GM19351 (cell line): ENCODE data around the gene NNAT.

ENCODE experiments used
- ATAC-seq: cut with Tn5 transposase; IDR thresholded peaks from one replicate; pipeline ENCODE4 v1.9.1; 2021; ENCODE audit warnings: mild to moderate bottlenecking, moderate library complexity; ENCODE audit not compliant: unreplicated experiment

NNAT gene

DNA sequence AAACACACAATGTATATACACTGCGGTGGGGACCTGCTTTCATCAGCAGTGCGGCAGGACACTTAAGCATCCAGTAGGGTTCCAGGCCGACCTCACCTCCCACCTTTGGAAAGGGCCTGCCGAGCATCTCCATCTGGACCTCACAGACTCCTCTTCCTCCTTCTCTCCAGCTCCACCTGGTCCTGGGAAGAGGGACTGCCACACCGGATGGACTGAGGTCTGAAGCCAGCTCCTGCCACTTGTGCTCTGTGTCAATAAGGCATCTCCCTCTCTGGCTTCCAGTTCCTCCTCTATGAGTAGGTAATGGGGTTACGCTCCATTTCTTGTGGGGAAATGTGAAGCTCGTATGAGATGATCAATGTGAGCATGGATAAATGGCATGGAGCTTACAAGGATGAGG lies 19.1 kb upstream of the NNAT start:
- no peak for ATAC-seq

DNA sequence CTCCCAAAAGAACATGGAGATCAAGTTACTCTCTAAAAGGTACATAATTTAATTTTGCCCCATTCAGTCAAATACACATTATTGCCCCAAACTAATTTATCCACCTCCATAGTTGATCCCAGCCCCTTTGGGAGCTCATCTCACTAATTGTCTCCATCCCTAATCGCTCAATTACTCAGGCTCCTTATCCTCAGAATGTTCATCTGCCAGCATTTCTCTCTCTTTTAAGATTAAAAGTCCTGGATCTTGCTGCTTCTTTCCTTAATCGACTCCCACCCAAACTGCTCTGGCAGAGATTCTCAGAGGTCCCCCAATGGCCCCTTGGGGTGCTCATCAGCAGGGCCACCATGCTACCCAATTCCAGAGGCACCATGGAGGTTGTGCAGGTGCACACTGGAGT lies 18.4 kb upstream of the NNAT start:
- ATAC-seq: no peak

DNA sequence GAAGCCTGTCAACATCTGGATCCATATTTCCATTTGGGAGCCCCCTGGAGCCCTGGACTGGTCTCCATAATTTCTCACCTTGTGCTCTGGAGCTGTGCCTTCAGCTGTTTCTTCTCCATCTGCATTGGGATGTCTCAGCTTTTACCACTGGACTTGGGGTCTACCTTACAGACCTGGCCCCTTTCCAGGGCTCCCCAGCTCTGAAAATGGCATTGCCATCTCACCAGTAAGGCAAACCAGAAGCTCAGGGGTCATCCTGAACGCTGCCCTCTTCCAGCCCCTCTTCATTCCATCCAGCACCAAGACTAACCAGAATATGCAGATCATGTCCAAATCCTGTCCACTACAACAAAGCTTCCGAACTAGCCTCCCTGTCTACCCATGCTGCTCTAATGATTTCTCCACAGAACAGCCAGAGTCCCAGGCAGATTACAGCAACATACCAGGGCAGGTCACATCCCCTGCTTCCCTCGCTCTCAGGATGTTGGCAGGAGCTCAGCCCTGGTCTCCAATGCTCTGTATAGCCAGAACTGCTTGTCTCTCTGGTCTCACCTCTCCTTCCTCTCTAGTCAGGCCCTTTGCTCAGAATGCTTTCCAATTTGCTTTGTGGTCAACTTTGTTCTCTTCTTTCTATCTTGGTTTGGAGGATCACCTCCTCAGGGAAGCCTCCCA lies 17.7 kb upstream of the NNAT start:
- no peak for ATAC-seq

DNA sequence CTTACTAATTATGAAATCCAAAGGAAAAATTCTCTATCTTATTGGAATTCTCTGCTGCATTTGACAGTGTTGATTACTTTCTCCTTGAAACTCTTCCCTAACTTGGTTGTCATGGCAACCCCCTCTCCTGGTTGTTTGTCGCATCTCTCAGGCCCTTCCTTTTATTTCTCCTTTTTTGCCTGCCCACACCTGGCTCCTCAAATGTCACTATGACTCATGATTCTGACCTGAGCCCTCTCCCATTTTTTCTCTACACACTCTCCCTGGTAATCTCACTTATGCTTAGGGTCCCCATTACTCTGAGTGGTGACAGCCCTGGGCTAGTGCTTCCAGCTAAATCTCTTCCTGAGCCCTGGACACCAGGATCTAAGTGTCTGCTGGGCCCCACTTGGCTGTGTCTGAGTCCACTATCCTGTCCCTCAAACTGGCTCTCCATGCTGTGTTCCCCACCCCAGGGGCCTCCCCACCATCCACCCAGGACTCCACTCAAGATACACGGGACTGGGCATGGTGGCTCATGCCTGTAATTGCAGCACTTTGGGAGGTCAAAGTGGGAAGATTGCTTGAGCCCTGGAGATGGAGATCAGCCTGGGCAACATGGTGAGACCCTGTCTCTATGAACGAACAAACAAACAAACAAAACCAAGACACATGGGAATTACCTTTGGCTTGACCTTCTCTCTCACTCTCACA lies 16.5 kb upstream of the NNAT start:
- no peak for ATAC-seq

DNA sequence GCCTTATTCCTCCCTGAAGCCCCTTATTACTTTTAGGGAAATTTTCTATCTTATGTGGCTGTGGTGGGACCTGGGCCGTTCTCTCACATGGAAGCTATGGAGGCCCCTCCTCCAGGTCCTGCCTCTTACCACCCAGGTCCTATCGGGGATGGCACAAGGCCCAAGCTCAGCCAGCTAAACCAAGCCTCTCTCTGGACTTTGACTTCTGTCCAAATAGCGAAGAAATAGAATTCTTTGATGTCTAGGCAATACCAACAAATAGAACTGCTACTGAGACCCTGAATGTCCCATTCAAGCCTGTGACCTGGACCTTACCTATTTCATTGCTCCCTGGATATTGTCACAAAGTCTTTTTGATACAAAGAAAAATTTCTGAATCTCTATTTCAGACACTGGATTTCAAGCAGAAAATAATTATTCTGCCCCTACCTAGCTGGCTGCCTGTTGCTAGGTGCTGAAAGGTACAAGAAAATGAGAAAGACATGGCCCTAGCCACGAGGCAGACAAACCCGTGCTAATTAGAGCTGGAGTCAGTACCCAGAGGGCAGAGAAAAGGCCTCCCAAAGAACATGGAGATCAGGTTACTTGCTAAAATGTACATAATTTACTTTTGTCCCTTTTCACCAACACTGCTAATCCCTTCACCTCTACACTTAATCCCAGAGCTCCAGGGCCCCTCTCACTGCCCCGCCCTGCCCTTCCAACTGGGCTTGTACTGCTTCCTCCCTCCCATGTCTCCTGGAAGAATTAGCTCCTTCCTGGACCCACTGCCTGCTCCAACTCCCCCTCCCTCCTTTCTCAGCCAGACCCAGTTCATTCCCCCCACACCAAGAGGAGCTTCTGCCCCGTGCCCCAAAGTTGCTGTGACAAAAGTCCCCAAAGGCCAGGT lies 15.5 kb upstream of the NNAT start:
- no peak for ATAC-seq

DNA sequence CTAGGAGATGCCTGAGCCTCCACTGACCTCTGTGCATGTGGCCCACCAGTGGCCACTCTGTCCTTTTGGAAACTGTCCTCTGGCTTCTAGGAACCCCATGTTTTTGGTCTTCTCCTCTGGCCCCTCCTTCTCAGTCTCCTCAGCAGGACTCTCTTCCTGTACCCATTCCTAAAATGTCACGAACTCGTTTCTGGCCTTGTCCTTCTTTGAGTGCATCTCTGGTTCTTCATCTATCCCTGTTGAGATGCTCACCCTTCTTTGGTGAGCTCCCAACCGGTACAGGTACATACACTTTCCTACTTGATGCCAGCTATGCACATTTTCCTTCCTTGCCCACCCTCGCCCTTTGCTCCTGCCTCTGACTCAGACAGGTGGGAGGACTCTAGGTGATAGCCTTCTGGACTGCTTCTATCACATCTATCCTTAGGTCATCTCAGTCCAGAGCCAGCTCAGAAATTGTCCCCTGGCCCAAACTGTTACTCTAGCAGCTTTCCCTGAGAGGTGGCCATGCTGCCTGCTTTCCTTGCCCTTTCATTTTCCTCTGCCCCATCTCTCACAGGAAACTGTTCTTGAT lies 14.8 kb upstream of the NNAT start:
- no peak for ATAC-seq

DNA sequence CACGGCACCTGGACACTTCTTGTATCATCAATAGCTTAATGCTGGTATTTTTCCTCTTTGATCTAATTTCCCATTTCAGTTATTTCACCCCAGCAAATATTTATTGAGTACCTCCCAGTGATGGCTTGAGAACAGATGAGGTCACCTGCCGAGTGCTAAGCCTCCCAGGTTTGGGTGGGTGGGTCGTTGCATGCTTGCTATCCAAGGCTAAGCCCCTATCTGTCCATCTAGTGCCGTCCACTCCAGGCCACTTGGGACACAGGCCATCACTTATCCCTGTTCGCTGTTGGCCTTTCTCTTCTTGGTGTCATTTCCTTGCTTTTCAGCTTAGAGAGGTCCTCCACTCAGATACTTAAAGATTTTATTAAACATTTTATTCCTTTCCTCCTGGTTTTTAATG lies 10.8 kb upstream of the NNAT start:
- ATAC-seq: no peak

DNA sequence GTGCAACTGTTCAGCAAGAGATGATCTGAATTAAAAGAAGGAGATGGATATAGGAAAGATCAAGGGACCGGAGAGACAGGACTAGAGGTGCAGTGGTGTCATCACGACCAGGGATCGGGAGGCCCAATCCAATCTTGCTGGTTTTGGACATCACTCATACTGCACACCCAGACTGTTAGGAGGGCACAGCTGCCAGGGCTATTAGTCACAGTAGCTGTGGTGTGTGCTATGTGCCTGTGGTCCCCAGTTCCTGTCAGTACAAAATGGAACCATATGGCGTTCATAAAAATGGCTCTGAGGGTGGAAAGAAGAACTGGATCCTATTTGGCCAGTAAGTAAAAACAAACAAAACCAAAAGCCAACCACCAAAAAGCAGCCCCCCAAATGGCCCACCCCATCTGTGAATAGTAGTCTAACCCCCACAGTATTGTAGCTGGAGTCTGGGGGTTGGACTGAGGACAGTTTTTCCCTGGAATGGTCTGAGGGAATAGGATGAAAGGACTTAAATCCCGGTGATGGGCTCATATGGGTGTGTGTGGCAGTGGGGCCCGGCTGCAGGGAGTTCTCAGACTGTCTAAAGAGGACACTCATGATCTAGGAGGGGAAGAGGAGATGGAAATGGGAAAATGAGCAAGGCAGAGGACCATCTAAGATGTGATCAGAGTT lies 9.3 kb upstream of the NNAT start:
- no peak for ATAC-seq

DNA sequence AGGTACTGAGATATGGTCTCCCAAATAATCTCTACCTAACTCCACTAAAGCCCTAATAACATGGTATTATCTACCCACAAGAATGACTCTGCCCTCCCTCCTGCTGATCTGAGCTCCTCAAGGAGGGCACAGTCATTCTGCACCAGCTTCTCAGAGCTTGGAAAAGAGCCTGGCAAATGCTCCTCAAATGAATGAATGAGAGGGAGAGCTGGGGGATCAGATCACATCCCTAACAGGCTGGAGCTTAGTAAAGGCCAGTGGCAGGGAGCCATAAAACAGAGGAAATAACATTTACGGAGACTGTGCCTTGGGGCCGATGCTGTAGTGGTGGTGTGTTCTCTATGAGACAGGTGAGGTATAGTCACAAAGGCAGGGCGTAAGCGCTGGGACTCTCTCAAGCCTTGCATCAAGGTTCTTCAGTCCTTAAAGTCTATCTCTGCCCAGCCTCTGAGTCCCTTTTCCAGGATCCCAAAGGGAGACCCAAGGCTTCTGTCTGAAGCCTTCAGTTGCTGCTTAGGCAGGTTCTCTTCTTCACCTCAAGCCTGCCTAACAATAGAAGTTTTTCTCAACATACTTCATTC lies 7.2 kb upstream of the NNAT start:
- ATAC-seq: no peak

DNA sequence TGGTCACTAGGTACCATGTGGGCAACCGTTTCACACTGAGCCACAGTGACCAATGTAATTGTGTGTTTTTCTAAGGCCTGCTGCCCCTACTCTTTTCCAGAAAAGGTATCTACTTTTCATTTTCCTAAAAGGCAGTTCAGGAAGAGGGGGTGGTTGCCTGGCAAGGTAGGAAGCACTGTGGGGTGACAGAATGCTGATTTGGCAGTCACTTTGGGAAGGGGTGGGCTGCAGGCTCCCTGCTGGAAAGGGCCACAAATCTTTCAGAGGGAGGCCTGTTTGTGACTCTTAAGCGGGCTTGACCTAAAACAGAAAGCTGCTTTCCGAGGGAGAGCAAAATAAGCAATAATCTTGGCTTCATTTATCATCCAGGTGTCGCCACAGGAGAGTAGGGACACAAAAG lies 5.2 kb upstream of the NNAT start:
- ATAC-seq: no peak

DNA sequence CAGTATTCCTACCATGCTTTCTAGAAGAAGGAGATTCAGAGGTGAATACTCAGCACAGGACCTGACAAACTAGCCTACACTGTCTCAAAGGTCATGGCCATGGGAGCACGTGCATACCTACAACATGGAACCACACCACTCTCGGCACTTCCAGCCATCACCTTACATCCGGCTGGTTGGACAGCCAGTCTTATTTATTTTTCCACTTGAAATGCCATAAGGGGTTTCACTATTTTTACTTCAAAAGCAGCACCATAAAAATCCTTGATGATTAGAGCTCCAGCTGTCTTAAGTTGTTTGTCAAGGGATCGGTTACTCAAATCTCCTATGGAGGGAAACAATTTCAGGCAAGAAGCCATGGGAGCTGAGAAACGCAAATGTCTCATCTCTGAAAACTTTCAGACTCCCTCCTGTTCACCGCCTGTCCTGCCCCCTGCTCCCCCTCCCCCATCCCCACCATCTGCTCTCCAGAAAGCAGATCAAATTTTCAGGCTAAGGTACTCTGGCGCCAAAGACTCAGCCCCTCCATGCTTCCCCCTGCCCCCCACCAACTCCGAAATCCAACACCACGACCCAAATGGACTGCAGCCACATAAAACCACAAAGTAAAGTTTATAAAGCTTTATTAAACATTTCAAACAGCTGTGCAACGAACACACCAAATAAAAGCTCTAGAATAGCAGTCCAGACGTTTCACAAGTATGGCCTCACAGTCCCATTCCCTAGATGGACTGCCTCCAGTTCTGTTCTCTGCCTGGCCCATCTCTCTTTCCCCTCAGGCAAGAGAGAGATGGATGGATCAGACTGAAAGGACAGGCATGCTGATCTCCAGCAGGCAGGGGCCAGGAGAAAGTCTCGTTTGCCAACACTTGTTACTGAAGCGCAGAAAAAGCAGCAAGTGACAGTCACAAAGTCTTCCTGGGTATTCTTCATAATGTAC lies 4.0 kb upstream of the NNAT start:
- no peak for ATAC-seq

DNA sequence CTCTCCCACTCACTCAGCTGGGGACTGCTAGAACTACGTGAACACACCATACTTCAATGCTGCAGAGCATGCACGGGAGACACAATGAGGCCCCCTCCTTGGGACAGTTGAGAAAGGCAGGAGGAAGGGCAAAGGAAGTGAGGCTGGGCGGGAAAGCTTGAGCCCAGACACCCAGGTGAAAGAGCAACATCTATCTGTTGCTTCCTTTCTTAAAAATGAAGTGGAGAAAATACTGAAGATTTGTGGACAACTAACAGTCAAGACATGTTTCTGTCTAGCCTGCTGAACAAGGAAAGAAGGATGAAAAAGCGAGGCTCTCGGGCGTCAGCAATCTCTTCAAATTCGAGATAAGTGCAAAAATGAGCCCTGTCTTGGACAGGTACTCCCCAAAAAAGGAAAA lies 3.0 kb upstream of the NNAT start:
- no peak for ATAC-seq

DNA sequence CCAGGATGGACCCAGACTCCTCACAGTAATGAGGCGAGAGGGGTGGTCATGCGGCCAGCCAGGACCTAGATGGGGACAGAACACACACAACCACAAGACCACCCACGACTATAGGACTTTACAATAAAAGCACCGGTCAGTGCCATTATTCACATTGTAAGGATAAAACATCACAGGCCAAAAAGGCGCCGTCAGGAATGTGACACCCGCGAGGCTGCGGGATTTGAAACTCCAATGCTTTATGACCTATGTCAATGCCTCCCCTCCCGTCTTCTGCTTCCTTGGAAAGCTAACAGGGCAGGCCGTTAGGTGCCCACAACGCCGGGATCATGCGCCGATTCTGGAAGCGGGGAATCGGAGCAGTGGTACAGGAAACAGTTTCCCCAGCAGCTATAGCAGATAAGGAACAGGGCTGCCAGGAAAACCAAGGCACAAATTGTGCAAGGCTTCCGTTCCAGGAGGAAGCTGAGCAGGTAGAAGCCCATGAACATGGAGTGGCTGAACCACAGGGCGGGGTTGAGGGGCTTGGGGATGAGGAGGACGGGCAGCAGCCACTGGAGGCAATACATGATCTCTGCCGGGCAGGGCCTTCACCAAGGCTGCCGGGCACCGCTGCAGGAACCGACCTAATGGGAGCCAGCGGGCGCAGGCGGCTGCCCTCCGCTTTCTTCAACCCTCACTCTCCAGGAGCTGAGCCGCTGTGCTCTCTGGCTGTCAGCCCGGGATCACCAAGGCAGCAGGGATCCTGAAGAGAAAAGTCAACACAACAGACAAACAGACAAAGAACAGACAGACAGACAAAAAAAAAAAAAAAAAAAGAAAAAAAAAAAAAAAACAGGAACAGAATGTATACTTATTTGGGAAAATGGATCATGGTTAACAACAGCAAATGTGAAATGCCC lies 2.2 kb upstream of the NNAT start:
- ATAC-seq: no peak

DNA sequence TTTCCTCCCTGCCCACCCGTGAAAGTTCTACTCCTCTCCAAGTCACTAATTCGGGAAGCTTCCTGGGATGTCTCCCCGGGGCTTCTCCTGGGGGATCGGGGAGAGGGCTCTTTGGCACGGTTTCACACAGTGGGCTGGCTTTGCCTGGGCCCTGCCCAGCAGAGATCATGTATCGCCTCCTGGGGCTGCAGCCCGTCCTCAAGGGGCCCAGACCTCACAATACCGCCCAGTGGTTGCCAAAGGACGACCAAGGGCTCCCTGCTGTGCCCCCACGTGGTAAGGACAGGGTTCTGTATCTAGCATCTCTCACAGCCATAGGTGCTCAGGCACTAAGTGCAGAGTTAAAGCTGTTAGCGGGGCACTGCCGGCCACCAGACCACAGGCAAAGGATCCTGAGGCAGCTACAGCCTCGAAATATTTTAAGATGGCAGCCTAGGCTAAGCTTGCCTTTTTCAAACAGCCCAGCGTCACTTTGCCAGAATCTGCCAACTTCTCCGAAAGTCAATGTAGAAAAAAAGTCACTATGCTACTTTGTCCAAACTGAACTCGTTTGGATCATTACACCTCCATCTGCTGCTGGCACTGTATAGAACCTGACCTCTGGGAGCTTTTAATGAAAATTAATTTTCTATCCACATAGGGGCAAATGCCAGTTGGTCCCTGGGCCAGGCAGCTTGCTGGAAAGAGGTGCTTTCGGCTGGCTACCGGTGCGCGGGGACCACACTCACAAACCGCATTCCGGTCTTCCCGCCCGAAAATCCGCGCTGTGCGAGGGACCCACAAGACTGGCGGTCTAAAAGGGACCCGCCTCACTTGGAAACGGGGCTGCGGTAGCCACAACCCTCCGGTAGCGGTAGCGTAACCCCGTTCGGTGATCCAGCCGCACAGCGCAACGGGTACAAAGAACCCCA lies 1.3 kb upstream of the NNAT start:
- no peak for ATAC-seq

DNA sequence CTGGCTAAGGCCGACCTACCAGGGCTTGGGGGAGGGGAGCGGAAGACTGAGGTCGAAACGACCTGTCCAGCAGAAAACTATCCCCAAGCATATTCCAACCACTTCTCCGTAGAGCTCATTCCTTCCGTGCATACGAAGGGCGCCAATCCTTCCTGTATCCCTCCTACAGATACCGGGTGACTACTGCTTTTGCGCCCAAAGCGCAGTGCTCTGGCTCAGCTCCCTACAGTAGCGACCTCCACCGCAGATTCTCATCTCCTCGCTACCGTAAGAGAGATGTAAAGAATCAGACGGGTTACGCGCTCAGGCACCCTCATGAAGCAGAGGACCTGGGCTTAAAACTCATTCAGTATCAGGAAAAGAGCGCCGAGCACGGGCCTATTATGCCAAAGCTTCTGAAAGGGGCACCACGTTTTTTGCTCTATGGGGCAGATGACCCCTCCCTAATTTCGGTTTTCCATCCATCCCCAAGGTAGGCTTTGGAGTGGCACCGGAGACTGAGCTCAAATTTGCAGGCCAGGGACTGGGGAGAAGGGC lies 563 bp upstream of the NNAT start:
- ATAC-seq: no peak

DNA sequence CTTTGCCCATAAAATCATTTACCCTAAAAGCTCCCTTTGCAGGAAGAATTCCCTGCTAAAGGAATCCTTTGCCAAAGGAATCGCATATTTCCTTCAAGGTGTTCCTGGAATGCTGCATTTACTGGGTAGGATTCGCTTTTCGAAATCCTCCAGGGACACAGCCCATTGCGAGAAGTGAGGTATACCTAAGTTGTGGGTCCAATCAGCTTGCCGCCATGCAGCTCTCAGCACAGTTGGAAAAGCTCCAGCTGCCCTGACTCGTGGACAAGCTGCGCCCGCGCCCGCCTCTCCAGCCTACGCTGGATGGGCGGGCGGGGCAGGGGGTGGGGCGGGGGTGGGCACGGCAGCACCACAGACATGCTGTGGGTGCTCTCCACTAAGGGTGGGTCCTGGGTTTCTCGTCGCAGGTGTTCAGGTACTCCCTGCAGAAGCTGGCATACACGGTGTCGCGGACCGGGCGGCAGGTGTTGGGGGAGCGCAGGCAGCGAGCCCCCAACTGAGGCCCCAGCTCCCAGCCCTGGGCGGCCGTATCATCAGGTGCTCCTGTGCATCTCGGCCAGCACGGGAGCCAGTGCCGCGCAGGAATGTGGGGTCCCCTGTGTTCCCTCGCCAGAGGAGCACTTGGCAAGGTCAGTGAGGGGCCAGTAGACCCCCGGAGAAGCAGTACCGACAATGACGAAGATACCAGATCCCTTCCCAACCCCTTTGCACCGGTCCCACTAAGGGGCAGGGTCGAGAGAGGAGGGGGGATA lies 1.4 kb downstream of the NNAT start:
- no peak for ATAC-seq

DNA sequence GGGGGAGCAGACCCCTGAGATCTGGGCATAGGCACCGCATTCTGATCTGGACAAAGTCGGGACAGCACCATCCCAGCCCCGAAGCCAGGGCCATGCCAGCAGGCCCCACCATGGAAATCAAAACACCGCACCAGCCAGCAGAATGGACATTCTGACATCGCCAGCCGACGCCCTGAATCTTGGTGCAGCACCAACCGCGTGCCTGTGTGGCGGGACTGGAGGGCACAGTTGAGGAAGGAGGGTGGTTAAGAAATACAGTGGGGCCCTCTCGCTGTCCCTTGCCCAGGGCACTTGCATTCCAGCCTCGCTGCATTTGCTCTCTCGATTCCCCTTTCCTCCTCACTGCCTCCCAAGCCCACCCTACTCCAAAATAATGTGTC lies 2.0 kb downstream of the NNAT start:
- no peak for ATAC-seq
